GM12878 (cell line): ENCODE results near the gene TLCD5. TPM values are rescaled to one million over a fixed set of nuclear protein-coding genes. Genes with fewer than 3 reads are reported as not detected.

Experiments
- ATAC-seq: fragments of 200-7000 bp; cut with Tn5 transposase; 3 replicates; pipeline ENCODE4 v1.9.1; 2020; ENCODE audit warnings: mild to moderate bottlenecking, moderate library complexity
- BruUV-seq: library from RNA; stranded (reverse); fragments of 400-500 nt; replicated peaks from 2 replicates; lab custom pipeline; 2021; lab: Mats Ljungman, UMichigan
- CTCF ChIA-PET: fragments of 300-600 bp; sonication (Branson Sonifier 250); formaldehyde crosslinking; extraction: SDS; loops from one replicate; lab custom pipeline; 2021; ENCODE audit warnings: inconsistent platforms; lab: Yijun Ruan, JAX
- POLR2A ChIA-PET: fragments of 350-600 bp; formaldehyde crosslinking; extraction: SDS; loops from one replicate; lab custom pipeline; 2021; ENCODE audit warnings: inconsistent platforms; lab: Charles Lee
- RAD21 ChIA-PET: fragments of 300-600 bp; sonication (Branson Sonifier 250); formaldehyde crosslinking; loops from one replicate; lab custom pipeline; 2023; ENCODE audit warnings: antibody characterized with exemption; ENCODE audit not compliant: unreplicated experiment; lab: Charles Lee
- SMC1A ChIA-PET: fragments of 300-600 bp; sonication (Branson Sonifier 250); formaldehyde crosslinking; loops from one replicate; lab custom pipeline; 2023; ENCODE audit not compliant: unreplicated experiment, uncharacterized antibody; lab: Charles Lee
- DNase-seq: peaks from one replicate; pipeline ENCODE4 v3.0.0-alpha.2; 2011; ENCODE audit warnings: low read depth, low spot score
- FAIRE-seq: peaks from 3 replicates; lab custom pipeline; 2011; peaks lifted over from hg19 to GRCh38; lab: Jason Lieb, UNC
- H2AFZ ChIP-seq: 2 replicates; pipeline ENCODE4 v1.6.0; 2011; ENCODE audit warnings: low read depth, low read length, control low read depth; ENCODE audit not compliant: control insufficient read depth
- H3K27ac ChIP-seq: 2 replicates; pipeline ENCODE4 v1.5.1; 2011; ENCODE audit warnings: control low read depth; ENCODE audit not compliant: control insufficient read depth, insufficient read depth
- H3K27me3 ChIP-seq, 2 experiments: replicated peaks in 1 of 2; 2 replicates each; pipeline versions ENCODE4 v1.6.0 to v1.6.1; 2011; ENCODE audit warnings: low read length in 1 of 2; ENCODE audit not compliant: control insufficient read depth in 2 of 2, insufficient read depth in 2 of 2
- H3K36me3 ChIP-seq, 2 experiments: 2 replicates each; pipeline ENCODE4 v1.5.1; 2011; ENCODE audit warnings: low read length in 1 of 2; ENCODE audit not compliant: control insufficient read depth in 2 of 2, insufficient read depth in 2 of 2
- H3K4me1 ChIP-seq: 2 replicates; pipeline ENCODE4 v1.6.1; 2011; ENCODE audit warnings: mild to moderate bottlenecking, low read length, moderate library complexity, mixed read lengths; ENCODE audit not compliant: control insufficient read depth, insufficient read depth
- H3K4me2 ChIP-seq: 2 replicates; pipeline ENCODE4 v1.6.0; 2011; ENCODE audit warnings: control low read depth; ENCODE audit not compliant: control insufficient read depth, insufficient read depth
- H3K4me3 ChIP-seq: fragments of 200-600 bp; sonication (generic); 2 replicates; pipeline ENCODE4 v1.5.1; 2016
- H3K79me2 ChIP-seq: 2 replicates; pipeline ENCODE4 v1.6.0; 2011; ENCODE audit warnings: low read length; ENCODE audit not compliant: control insufficient read depth, insufficient read depth
- H3K9ac ChIP-seq: 2 replicates; pipeline ENCODE4 v1.8.0; 2011; ENCODE audit warnings: low read length, control low read depth, mixed read lengths; ENCODE audit not compliant: control insufficient read depth, insufficient read depth
- H3K9me3 ChIP-seq: replicated peaks from 3 replicates; pipeline ENCODE4 v1.5.1; 2011; ENCODE audit warnings: mild to moderate bottlenecking, low read length; ENCODE audit not compliant: control insufficient read depth, insufficient read depth
- H4K20me1 ChIP-seq: 2 replicates; pipeline ENCODE4 v1.6.0; 2011; ENCODE audit not compliant: control insufficient read depth, insufficient read depth
- CBX5 ChIP-seq: sonication (generic); IDR thresholded peaks from 2 replicates; pipeline ENCODE4 v1.6.1; 2016; ENCODE audit warnings: low read depth, moderate library complexity, mild to moderate bottlenecking, inconsistent platforms
- CHD4 ChIP-seq: fragments of 200-600 bp; sonication (generic); IDR thresholded peaks from 2 replicates; pipeline ENCODE4 v1.6.1; 2016; ENCODE audit warnings: mild to moderate bottlenecking
- KAT2A ChIP-seq: conservative IDR thresholded peaks from 2 replicates; pipeline ENCODE4 v1.6.1; 2011; ENCODE audit warnings: low read depth, low read length; ENCODE audit not compliant: control insufficient read depth
- PAX8 ChIP-seq: fragments of 450-650 bp; IDR thresholded peaks from 2 replicates; pipeline ENCODE4 v1.6.1; 2017; ENCODE audit warnings: mild to moderate bottlenecking, moderate library complexity
- RAD51 ChIP-seq: fragments of 450-650 bp; IDR thresholded peaks from 2 replicates; pipeline ENCODE4 v1.6.1; 2016; ENCODE audit warnings: moderate library complexity, mild to moderate bottlenecking, inconsistent platforms
- SP1 ChIP-seq: IDR thresholded peaks from one replicate; pipeline ENCODE4 v1.6.1; 2011; ENCODE audit warnings: low read depth, low read length
- SREBF1 ChIP-seq: IDR thresholded peaks from 2 replicates; pipeline ENCODE4 v1.6.1; 2012; ENCODE audit warnings: mild to moderate bottlenecking, low read length
- WGBS: methylation state at CpG from one replicate; pipeline ENCODE4 v1.1.6; 2016; ENCODE audit warnings: low lambda C conversion rate; ENCODE audit not compliant: insufficient replicate concordance, insufficient coverage; ENCODE audit errors: missing lambda C conversion rate; 5-methylcytosine and 5-hydroxymethylcytosine counted together
- in situ Hi-C: fragments of 300-500 bp; cut with MboI; formaldehyde crosslinking; loops from 9 replicates; pipeline ENCODE4 v1.14.3; 2018; ENCODE audit warnings: mixed read lengths
- intact Hi-C: fragments of 100-400 bp; cut with micrococcal nuclease; formaldehyde crosslinking; loops from one replicate; pipeline ENCODE4 v1.14.2; 2022; ENCODE audit not compliant: unreplicated experiment
- polyA plus RNA-seq, 11 experiments: library from polyadenylated mRNA; depleted of rRNA in 4 of 11; unstranded in 6 of 11; stranded (reverse) in 5 of 11; fragments of >200 nt; fragmentation: Nextera tagmentation in 4 of 11; fragmentation: Illumina TruSeq in 1 of 11; extraction: Ambion mirVana in 4 of 11; extraction: Trizol in 1 of 11; gene quantifications; 1 replicate in 1 of 11; 2 replicates in 10 of 11; pipeline versions ENCODE4 v1.2.1 to v1.2.3, GENCODE V29; 2011 to 2016; ENCODE audit warnings: inconsistent platforms in 2 of 11, missing spikeins in 2 of 11, low read depth in 1 of 11
- total RNA-seq, 4 experiments: library from RNA; depleted of rRNA in 3 of 4; stranded (reverse); fragments of >200 nt in 3 of 4; fragmentation: Illumina TruSeq in 1 of 4; extraction: Trizol in 1 of 4; gene quantifications; 2 replicates each; pipeline versions ENCODE4 v1.2.1 to v1.2.3, GENCODE V29; 2013 to 2021
- TF ChIP-seq, protein P1 (sequence below): fragments of 150-350 bp; IDR thresholded peaks from 2 replicates; pipeline ENCODE4 v1.6.1; 2016; ENCODE audit warnings: low read depth, low read length
- TF ChIP-seq, protein P2 (sequence below): fragments of 450-650 bp; formaldehyde crosslinking; IDR thresholded peaks from 2 replicates; pipeline ENCODE4 v1.4.0; 2022; ENCODE audit warnings: mild to moderate bottlenecking, moderate library complexity
- TF ChIP-seq, protein P3 (sequence below): fragments of 450-650 bp; IDR thresholded peaks from 2 replicates; pipeline ENCODE4 v1.6.1; 2016; ENCODE audit warnings: mild to moderate bottlenecking, moderate library complexity, borderline replicate concordance
- TF ChIP-seq, protein P4 (sequence below): IDR thresholded peaks from 2 replicates; pipeline ENCODE4 v1.6.1; 2011; ENCODE audit warnings: borderline replicate concordance, low read depth, mild to moderate bottlenecking, moderate library complexity, low read length; ENCODE audit not compliant: insufficient read depth, poor library complexity, severe bottlenecking

The TLCD5 gene
- total and polyA plus RNA-seq, 10 of the 15 experiments (the other 5 are each of a cell fraction or from before 2014, with no cell fraction given), result 2.4 to 13.3 (median 3.2) TPM

DNA sequence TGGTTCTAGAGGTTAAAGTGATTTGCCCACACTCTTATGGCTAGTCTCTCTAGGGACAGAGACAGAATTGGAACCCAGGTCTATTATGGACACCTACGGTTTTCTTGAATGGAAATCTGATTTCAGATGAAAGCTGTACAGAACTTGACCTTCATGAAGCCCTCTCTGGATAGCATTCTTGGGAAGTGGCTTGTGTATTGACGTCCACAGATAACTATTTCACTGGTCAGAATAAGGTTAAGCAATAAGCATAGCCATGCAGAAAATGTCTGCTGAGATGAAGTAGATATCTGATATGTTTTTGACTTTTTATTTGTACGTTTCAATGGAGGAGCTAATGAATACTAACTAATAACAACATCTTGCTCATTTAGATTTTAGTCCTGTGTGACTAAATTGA lies 1.1 kb downstream of the TLCD5 start:
- intact Hi-C loops, result no loop called here
- CTCF ChIA-PET, result interaction anchor here (0.8 to 3.1 kb wide), 11 partner anchors 9 to 183 kb away, joined by 3 to 25 read pairs (median 3); partner anchors contain the start of gene ARHGEF12
- TF ChIP-seq RAD51 (no peak), SREBF1 (no peak), PAX8 (no peak), KAT2A (no peak), CBX5 (no peak), SP1 (no peak), CHD4 (no peak)
- TF ChIP-seq, protein P1, sequence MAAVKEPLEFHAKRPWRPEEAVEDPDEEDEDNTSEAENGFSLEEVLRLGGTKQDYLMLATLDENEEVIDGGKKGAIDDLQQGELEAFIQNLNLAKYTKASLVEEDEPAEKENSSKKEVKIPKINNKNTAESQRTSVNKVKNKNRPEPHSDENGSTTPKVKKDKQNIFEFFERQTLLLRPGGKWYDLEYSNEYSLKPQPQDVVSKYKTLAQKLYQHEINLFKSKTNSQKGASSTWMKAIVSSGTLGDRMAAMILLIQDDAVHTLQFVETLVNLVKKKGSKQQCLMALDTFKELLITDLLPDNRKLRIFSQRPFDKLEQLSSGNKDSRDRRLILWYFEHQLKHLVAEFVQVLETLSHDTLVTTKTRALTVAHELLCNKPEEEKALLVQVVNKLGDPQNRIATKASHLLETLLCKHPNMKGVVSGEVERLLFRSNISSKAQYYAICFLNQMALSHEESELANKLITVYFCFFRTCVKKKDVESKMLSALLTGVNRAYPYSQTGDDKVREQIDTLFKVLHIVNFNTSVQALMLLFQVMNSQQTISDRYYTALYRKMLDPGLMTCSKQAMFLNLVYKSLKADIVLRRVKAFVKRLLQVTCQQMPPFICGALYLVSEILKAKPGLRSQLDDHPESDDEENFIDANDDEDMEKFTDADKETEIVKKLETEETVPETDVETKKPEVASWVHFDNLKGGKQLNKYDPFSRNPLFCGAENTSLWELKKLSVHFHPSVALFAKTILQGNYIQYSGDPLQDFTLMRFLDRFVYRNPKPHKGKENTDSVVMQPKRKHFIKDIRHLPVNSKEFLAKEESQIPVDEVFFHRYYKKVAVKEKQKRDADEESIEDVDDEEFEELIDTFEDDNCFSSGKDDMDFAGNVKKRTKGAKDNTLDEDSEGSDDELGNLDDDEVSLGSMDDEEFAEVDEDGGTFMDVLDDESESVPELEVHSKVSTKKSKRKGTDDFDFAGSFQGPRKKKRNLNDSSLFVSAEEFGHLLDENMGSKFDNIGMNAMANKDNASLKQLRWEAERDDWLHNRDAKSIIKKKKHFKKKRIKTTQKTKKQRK, result no peak
- TF ChIP-seq, protein P2, sequence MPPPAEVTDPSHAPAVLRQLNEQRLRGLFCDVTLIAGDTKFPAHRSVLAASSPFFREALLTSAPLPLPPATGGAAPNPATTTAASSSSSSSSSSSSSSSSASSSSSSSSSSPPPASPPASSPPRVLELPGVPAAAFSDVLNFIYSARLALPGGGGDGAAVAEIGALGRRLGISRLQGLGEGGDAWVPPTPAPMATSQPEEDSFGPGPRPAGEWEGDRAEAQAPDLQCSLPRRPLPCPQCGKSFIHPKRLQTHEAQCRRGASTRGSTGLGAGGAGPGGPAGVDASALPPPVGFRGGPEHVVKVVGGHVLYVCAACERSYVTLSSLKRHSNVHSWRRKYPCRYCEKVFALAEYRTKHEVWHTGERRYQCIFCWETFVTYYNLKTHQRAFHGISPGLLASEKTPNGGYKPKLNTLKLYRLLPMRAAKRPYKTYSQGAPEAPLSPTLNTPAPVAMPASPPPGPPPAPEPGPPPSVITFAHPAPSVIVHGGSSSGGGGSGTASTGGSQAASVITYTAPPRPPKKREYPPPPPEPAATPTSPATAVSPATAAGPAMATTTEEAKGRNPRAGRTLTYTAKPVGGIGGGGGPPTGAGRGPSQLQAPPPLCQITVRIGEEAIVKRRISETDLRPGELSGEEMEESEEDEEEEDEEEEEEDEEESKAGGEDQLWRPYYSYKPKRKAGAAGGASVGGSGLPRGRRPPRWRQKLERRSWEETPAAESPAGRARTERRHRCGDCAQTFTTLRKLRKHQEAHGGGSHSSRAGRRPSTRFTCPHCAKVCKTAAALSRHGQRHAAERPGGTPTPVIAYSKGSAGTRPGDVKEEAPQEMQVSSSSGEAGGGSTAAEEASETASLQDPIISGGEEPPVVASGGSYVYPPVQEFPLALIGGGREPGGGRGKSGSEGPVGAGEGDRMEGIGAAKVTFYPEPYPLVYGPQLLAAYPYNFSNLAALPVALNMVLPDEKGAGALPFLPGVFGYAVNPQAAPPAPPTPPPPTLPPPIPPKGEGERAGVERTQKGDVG (CRISPR knock-in tag), result no peak
- TF ChIP-seq, protein P3, sequence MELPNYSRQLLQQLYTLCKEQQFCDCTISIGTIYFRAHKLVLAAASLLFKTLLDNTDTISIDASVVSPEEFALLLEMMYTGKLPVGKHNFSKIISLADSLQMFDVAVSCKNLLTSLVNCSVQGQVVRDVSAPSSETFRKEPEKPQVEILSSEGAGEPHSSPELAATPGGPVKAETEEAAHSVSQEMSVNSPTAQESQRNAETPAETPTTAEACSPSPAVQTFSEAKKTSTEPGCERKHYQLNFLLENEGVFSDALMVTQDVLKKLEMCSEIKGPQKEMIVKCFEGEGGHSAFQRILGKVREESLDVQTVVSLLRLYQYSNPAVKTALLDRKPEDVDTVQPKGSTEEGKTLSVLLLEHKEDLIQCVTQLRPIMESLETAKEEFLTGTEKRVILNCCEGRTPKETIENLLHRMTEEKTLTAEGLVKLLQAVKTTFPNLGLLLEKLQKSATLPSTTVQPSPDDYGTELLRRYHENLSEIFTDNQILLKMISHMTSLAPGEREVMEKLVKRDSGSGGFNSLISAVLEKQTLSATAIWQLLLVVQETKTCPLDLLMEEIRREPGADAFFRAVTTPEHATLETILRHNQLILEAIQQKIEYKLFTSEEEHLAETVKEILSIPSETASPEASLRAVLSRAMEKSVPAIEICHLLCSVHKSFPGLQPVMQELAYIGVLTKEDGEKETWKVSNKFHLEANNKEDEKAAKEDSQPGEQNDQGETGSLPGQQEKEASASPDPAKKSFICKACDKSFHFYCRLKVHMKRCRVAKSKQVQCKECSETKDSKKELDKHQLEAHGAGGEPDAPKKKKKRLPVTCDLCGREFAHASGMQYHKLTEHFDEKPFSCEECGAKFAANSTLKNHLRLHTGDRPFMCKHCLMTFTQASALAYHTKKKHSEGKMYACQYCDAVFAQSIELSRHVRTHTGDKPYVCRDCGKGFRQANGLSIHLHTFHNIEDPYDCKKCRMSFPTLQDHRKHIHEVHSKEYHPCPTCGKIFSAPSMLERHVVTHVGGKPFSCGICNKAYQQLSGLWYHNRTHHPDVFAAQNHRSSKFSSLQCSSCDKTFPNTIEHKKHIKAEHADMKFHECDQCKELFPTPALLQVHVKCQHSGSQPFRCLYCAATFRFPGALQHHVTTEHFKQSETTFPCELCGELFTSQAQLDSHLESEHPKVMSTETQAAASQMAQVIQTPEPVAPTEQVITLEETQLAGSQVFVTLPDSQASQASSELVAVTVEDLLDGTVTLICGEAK, result no peak
- TF ChIP-seq, protein P4, sequence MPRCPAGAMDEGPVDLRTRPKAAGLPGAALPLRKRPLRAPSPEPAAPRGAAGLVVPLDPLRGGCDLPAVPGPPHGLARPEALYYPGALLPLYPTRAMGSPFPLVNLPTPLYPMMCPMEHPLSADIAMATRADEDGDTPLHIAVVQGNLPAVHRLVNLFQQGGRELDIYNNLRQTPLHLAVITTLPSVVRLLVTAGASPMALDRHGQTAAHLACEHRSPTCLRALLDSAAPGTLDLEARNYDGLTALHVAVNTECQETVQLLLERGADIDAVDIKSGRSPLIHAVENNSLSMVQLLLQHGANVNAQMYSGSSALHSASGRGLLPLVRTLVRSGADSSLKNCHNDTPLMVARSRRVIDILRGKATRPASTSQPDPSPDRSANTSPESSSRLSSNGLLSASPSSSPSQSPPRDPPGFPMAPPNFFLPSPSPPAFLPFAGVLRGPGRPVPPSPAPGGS, result no peak

More for the DNA sequence above, 1.1 kb downstream of the TLCD5 start:
- H2AFZ ChIP-seq, result no peak overlapping the region
- no peaks in the 10 kb centered on the region for H3K79me2 ChIP-seq
- H3K4me1 ChIP-seq, result no peaks in the 10 kb centered on the region
- in situ Hi-C loops, result no loop called here
- H3K27ac ChIP-seq, result 0 out of 2 replicates have a peak overlapping the region, but pooled peaks have one; percentile 1
- no TSS peak for BruUV-seq
- ATAC-seq (peak; percentile 7), FAIRE-seq (no peak), DNase-seq (no peak)
- no peaks in the 10 kb centered on the region; a peak in 2 of 4 replicates for H3K27me3 ChIP-seq
- POLR2A ChIA-PET, result interaction anchor here (1.0 to 1.7 kb wide), 7 partner anchors 9 to 74 kb away, joined by 3 to 8 read pairs (median 4); partner anchors contain the start of gene ARHGEF12
- H4K20me1 ChIP-seq, result no peaks in the 10 kb centered on the region
- H3K9ac ChIP-seq, result no peak overlapping the region; the same call in 1 of the 2 replicates
- peak overlapping the region; percentile 87; the same call in 1 of the 2 replicates for H3K4me2 ChIP-seq
- RAD21 ChIA-PET, result interaction anchor here (0.7 to 1.8 kb wide), 9 partner anchors 9 to 359 kb away, joined by 3 to 8 read pairs (median 4); no protein-coding TSS in a partner anchor
- WGBS, result 18% methylated on average over 3 of the region's 3 CpGs
- SMC1A ChIA-PET, result interaction anchor here (1.0 to 3.1 kb wide), 14 partner anchors 9 to 571 kb away, joined by 3 to 15 read pairs (median 5); no protein-coding TSS in a partner anchor
- H3K36me3 ChIP-seq, result no peaks in the 10 kb centered on the region
- H3K9me3 ChIP-seq, result no peaks in the 10 kb centered on the region; the same call in 2 of the 3 replicates
- H3K4me3 ChIP-seq, result peak overlapping the region; percentile 72
